Erythroblast (primary cell): Measurements from ENCODE around the gene CFB.
"Not testable (repeated sequence)": the region's sequence is repeated elsewhere in the genome, so short reads cannot be mapped to it uniquely, and the experiment has no call there.

Source experiments
- DNase-seq, 2 experiments: peaks; one replicate each; lab custom pipeline; 2025; lab: John Stamatoyannopoulos, UW
- GATA1 ChIP-seq: IDR thresholded peaks from 2 replicates; pipeline ENCODE4 v1.6.1; 2011; ENCODE audit warnings: low read depth, mild to moderate bottlenecking, control low read depth, low read length, moderate library complexity
- POLR2A ChIP-seq: IDR thresholded peaks from 2 replicates; pipeline ENCODE4 v1.6.1; 2011; ENCODE audit warnings: mild to moderate bottlenecking, low read length

Gene CFB

GRCh38 chr6:31978831-31979230, 32.9 kb downstream of the CFB start:
- DNase-seq = no peak
- no peak for TF ChIP-seq GATA1
- no peak for TF ChIP-seq POLR2A

- TF ChIP-seq GATA1 = no peak
- no peak for TF ChIP-seq POLR2A
- no peak for DNase-seq
Measured at GRCh38 chr6:31979238-31979898, 33.5 kb downstream of the CFB start.

- not testable (repeated sequence) for DNase-seq
Measured at GRCh38 chr6:31980195-31980876, 34.4 kb downstream of the CFB start.

- DNase-seq = not testable (repeated sequence)
Measured at GRCh38 chr6:31980998-31981397, 35.1 kb downstream of the CFB start.

- DNase-seq = not testable (repeated sequence)
Measured at GRCh38 chr6:31981744-31982143, 35.8 kb downstream of the CFB start, which contains the start of gene C4A. TSS of gene C4A (plus strand) at chr6:31982057. CDS start at chr6:31982108, 51 bp downstream.

- DNase-seq = not testable (repeated sequence)
Measured at GRCh38 chr6:31989363-31989762, 43.5 kb downstream of the CFB start.

- DNase-seq = not testable (repeated sequence)
Measured at GRCh38 chr6:31994421-31994820, 48.5 kb downstream of the CFB start.

- DNase-seq = not testable (repeated sequence)
Measured at GRCh38 chr6:31996385-31996784, 50.5 kb downstream of the CFB start.
